Astrocyte (in vitro differentiated cells and primary cell): ENCODE measurements around the gene AK5. TPM values are rescaled to one million over a fixed set of nuclear protein-coding genes. Genes with fewer than 3 reads are reported as not detected.

ENCODE experiments used
- DNase-seq: peaks from one replicate; pipeline ENCODE4 v3.0.0-alpha.2; 2010; ENCODE audit warnings: low read depth
- FAIRE-seq: peaks from 2 replicates; lab custom pipeline; 2011; peaks lifted over from hg19 to GRCh38; lab: Jason Lieb, UNC
- H2AFZ ChIP-seq: 2 replicates; pipeline ENCODE4 v1.6.0; 2012; ENCODE audit warnings: low read depth, low read length, inconsistent platforms
- H3K27ac ChIP-seq: 2 replicates; pipeline ENCODE4 v1.5.1; 2011; ENCODE audit warnings: low read depth, low read length, inconsistent platforms
- H3K27me3 ChIP-seq: 2 replicates; pipeline ENCODE4 v1.6.0; 2011; ENCODE audit warnings: low read length, inconsistent platforms; ENCODE audit not compliant: insufficient read depth
- H3K36me3 ChIP-seq: 2 replicates; pipeline ENCODE4 v1.5.1; 2011; ENCODE audit warnings: low read length, inconsistent platforms; ENCODE audit not compliant: insufficient read depth
- H3K4me1 ChIP-seq: 2 replicates; pipeline ENCODE4 v1.5.1; 2011; ENCODE audit warnings: low read length, inconsistent platforms; ENCODE audit not compliant: insufficient read depth
- H3K4me2 ChIP-seq: 2 replicates; pipeline ENCODE4 v1.6.0; 2012; ENCODE audit warnings: low read length, inconsistent platforms
- H3K4me3 ChIP-seq: 2 replicates; pipeline ENCODE4 v1.5.1; 2011; ENCODE audit warnings: low read depth, mild to moderate bottlenecking, low read length, inconsistent platforms; ENCODE audit not compliant: insufficient read depth
- H3K79me2 ChIP-seq: 2 replicates; pipeline ENCODE4 v1.6.0; 2012; ENCODE audit warnings: mild to moderate bottlenecking, low read length, inconsistent platforms; ENCODE audit not compliant: insufficient read depth
- H3K9ac ChIP-seq: 2 replicates; pipeline ENCODE4 v1.6.0; 2012; ENCODE audit warnings: mild to moderate bottlenecking, low read length, inconsistent platforms
- H3K9me3 ChIP-seq: 2 replicates; pipeline ENCODE4 v1.5.1; 2012; ENCODE audit warnings: low read depth, mild to moderate bottlenecking, low read length, inconsistent platforms; ENCODE audit not compliant: insufficient read depth
- H4K20me1 ChIP-seq: 2 replicates; pipeline ENCODE4 v1.6.0; 2012; ENCODE audit warnings: low read length, inconsistent platforms; ENCODE audit not compliant: insufficient read depth
- H3K27ac Mint-ChIP-seq: one replicate; pipeline ENCODE4 v1.8.0; 2021; ENCODE audit warnings: mild to moderate bottlenecking, mixed read lengths; ENCODE audit not compliant: unreplicated experiment
- H3K27me3 Mint-ChIP-seq: one replicate; pipeline ENCODE4 v1.8.0; 2021; ENCODE audit warnings: low read depth, mixed read lengths; ENCODE audit not compliant: unreplicated experiment
- H3K36me3 Mint-ChIP-seq: one replicate; pipeline ENCODE4 v1.8.0; 2021; ENCODE audit warnings: low read depth, mixed read lengths; ENCODE audit not compliant: unreplicated experiment
- H3K4me1 Mint-ChIP-seq: one replicate; pipeline ENCODE4 v1.8.0; 2021; ENCODE audit warnings: low read depth, mixed read lengths; ENCODE audit not compliant: unreplicated experiment
- H3K4me3 Mint-ChIP-seq: one replicate; pipeline ENCODE4 v1.8.0; 2021; ENCODE audit warnings: mild to moderate bottlenecking, moderate library complexity, mixed read lengths; ENCODE audit not compliant: unreplicated experiment
- H3K9me3 Mint-ChIP-seq: one replicate; pipeline ENCODE4 v1.8.0; 2021; ENCODE audit warnings: mild to moderate bottlenecking, mixed read lengths; ENCODE audit not compliant: unreplicated experiment
- EZH2 ChIP-seq: IDR thresholded peaks from 2 replicates; pipeline ENCODE4 v1.6.1; 2012; ENCODE audit warnings: mild to moderate bottlenecking, low read length, inconsistent platforms; ENCODE audit not compliant: insufficient read depth
- total RNA-seq: library from RNA; stranded (reverse); gene quantifications from 2 replicates; pipeline ENCODE4 v1.2.1, GENCODE V29; 2021
- TF ChIP-seq, protein P1 (sequence below): IDR thresholded peaks from 2 replicates; pipeline ENCODE4 v1.5.1; 2011; ENCODE audit warnings: low read depth, mild to moderate bottlenecking, inconsistent platforms, low read length, moderate library complexity; ENCODE audit not compliant: insufficient read depth

Gene AK5
- total RNA-seq, 1 donor from 2014 or later, result 4.4 TPM

DNA sequence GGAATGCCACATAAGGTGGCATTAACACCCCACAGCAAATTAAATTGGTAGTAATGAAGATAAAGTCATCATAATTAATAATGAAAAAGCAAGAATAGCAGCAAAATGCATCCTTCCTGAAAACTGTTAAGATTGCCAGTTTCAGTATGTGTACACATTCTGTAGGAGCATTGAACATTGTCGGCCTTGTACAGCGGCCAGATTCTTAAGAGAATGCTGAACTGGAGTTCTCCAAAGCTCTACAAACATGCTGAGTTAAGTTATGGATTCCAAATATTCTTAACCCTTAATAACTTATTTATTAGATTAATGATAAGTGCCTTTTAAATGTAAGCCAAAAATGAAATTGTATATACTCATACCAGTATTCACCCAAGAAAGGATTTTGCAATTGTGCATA is 189.9 kb downstream of the AK5 start:
- no peaks in the 10 kb centered on the region for H3K36me3 ChIP-seq
- no peak for TF ChIP-seq EZH2
- TF ChIP-seq, protein P1, sequence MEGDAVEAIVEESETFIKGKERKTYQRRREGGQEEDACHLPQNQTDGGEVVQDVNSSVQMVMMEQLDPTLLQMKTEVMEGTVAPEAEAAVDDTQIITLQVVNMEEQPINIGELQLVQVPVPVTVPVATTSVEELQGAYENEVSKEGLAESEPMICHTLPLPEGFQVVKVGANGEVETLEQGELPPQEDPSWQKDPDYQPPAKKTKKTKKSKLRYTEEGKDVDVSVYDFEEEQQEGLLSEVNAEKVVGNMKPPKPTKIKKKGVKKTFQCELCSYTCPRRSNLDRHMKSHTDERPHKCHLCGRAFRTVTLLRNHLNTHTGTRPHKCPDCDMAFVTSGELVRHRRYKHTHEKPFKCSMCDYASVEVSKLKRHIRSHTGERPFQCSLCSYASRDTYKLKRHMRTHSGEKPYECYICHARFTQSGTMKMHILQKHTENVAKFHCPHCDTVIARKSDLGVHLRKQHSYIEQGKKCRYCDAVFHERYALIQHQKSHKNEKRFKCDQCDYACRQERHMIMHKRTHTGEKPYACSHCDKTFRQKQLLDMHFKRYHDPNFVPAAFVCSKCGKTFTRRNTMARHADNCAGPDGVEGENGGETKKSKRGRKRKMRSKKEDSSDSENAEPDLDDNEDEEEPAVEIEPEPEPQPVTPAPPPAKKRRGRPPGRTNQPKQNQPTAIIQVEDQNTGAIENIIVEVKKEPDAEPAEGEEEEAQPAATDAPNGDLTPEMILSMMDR, result no peak
- no peak for DNase-seq
- FAIRE-seq, result no peak
- Mint-ChIP-seq H3K9me3 (no peaks in the 10 kb centered on the region), H3K27me3 (no peaks in the 10 kb centered on the region), H3K4me1 (peaks cover 9% of the 10 kb centered on the region), H3K36me3 (no peaks in the 10 kb centered on the region), H3K4me3 (no peak overlapping the region), H3K27ac (no peak overlapping the region)
- H3K9me3 ChIP-seq, result no peaks in the 10 kb centered on the region
- H2AFZ ChIP-seq, result no peak overlapping the region
- peaks cover 10% of the 10 kb centered on the region for H3K4me1 ChIP-seq
- H3K9ac ChIP-seq, result no peak overlapping the region
- H3K4me3 ChIP-seq, result no peak overlapping the region
- H4K20me1 ChIP-seq, result no peaks in the 10 kb centered on the region
- no peak overlapping the region for H3K27ac ChIP-seq
- no peak overlapping the region for H3K4me2 ChIP-seq
- no peaks in the 10 kb centered on the region for H3K27me3 ChIP-seq
- no peaks in the 10 kb centered on the region for H3K79me2 ChIP-seq

DNA sequence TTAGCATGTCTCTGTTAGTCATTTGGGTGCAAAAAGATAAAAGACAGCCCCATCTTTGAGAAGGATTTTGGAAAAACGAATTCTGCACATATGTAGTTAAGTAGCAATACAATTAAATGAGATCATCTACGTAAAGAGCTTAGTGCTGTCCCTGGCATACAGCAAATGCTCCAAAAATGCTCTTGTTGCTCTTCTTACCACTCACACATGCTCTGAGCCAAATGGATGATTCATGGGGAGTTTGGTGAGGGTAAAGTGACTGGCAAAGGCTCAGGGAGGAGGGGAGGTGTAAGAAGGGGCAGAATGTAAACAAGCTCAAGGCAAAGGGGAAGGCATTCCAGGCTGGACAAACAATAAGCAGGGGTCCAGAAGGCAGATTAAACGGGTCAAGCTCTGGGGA is 191.9 kb downstream of the AK5 start:
- H3K9ac ChIP-seq, result no peak overlapping the region
- H3K79me2 ChIP-seq, result no peaks in the 10 kb centered on the region
- no peaks in the 10 kb centered on the region for H3K36me3 ChIP-seq
- Mint-ChIP-seq H3K36me3 (no peaks in the 10 kb centered on the region), H3K27me3 (no peaks in the 10 kb centered on the region), H3K27ac (no peak overlapping the region), H3K4me1 (peaks cover 4% of the 10 kb centered on the region), H3K9me3 (peaks cover 2% of the 10 kb centered on the region), H3K4me3 (no peak overlapping the region)
- H3K4me2 ChIP-seq, result peak overlapping the region; percentile 34
- no peaks in the 10 kb centered on the region for H4K20me1 ChIP-seq
- H2AFZ ChIP-seq, result peak overlapping the region; percentile 13
- H3K27ac ChIP-seq, result no peak overlapping the region
- no peaks in the 10 kb centered on the region for H3K27me3 ChIP-seq
- no peak overlapping the region for H3K4me3 ChIP-seq
- no peak for TF ChIP-seq EZH2
- TF ChIP-seq, protein P1, result no peak
- peaks cover 10% of the 10 kb centered on the region for H3K4me1 ChIP-seq
- FAIRE-seq, result peak; percentile 80
- peak; percentile 81 for DNase-seq
- H3K9me3 ChIP-seq, result no peaks in the 10 kb centered on the region

DNA sequence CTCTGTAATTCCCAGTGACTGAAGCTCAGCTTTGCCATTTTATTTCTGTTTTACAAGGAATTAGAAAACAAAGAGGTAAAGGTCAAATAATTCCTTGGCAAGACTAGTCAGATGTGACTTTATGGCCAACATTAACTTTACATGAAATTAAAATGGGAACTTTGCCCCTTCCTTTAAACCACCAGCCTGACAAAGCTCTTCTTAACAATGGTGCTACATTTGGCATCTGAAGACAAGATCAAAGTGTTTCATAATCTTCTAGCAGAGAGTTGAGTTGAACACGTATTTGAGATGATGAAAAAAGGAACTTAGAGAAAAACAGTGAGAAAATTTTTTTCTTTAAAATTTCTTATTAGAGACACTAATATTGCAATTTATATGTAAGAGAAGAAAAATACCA is 193.8 kb downstream of the AK5 start:
- H4K20me1 ChIP-seq, result no peaks in the 10 kb centered on the region
- H3K4me3 Mint-ChIP-seq, result no peak overlapping the region
- H3K9ac ChIP-seq, result no peak overlapping the region
- no peaks in the 10 kb centered on the region for H3K36me3 Mint-ChIP-seq
- no peaks in the 10 kb centered on the region for H3K36me3 ChIP-seq
- no peaks in the 10 kb centered on the region for H3K27me3 ChIP-seq
- H3K4me2 ChIP-seq, result no peak overlapping the region
- no peak for DNase-seq
- H2AFZ ChIP-seq, result no peak overlapping the region
- H3K9me3 ChIP-seq, result no peaks in the 10 kb centered on the region
- H3K27ac ChIP-seq, result no peak overlapping the region
- H3K4me1 Mint-ChIP-seq, result peaks cover 3% of the 10 kb centered on the region
- H3K27me3 Mint-ChIP-seq, result no peaks in the 10 kb centered on the region
- no peak for FAIRE-seq
- TF ChIP-seq, protein P1, result no peak
- no peak for TF ChIP-seq EZH2
- H3K79me2 ChIP-seq, result no peaks in the 10 kb centered on the region
- no peak overlapping the region for H3K4me3 ChIP-seq
- H3K4me1 ChIP-seq, result peaks cover 10% of the 10 kb centered on the region
- peaks cover 2% of the 10 kb centered on the region for H3K9me3 Mint-ChIP-seq
- no peak overlapping the region for H3K27ac Mint-ChIP-seq
